Gastrocnemius medialis (tissue), 4 donors: Measurements from ENCODE around the gene TMEFF1. TPM values are rescaled to one million over a fixed set of nuclear protein-coding genes. Genes with fewer than 3 reads are reported as not detected.

Source experiments
- ATAC-seq, 2 donors: fragments of 150-250 bp; one replicate each; pipeline ENCODE4 v1.9.1; 2016
- DNase-seq, 2 donors: peaks; one replicate each; pipeline ENCODE4 v3.0.0-alpha.2; 2019
- H3K27ac ChIP-seq, 4 donors: fragments of 200-600 bp; sonication (generic); 1 replicate in 1 of 4; 2 replicates in 3 of 4; pipeline ENCODE4 v1.5.1; 2016 to 2018; ENCODE audit warnings: mild to moderate bottlenecking in 2 of 4, moderate library complexity in 1 of 4
- H3K27me3 ChIP-seq, 3 donors: fragments of 200-600 bp; sonication (generic) in 2 of 3; 1 replicate in 1 of 3; 2 replicates in 2 of 3; pipeline versions ENCODE4 v1.5.1 to v1.6.0; 2016 to 2019; ENCODE audit warnings: mild to moderate bottlenecking in 1 of 3, moderate library complexity in 1 of 3
- H3K36me3 ChIP-seq, 2 donors: fragments of 200-600 bp; sonication (generic) in 1 of 2; one replicate each; pipeline ENCODE4 v1.5.1; 2017 to 2018
- H3K4me1 ChIP-seq, 2 donors: fragments of 200-600 bp; sonication (generic) in 1 of 2; one replicate each; pipeline ENCODE4 v1.5.1; 2016 to 2017; ENCODE audit warnings: mild to moderate bottlenecking in 2 of 2
- H3K4me3 ChIP-seq, 4 donors: fragments of 200-600 bp; sonication (generic) in 3 of 4; 1 replicate in 1 of 4; 2 replicates in 3 of 4; pipeline ENCODE4 v1.5.1; 2016 to 2019; ENCODE audit warnings: mild to moderate bottlenecking in 2 of 4
- H3K9me3 ChIP-seq, 3 donors: fragments of 200-600 bp; sonication (generic) in 2 of 3; 1 replicate in 1 of 3; 2 replicates in 2 of 3; pipeline ENCODE4 v1.5.1; 2016 to 2019
- CTCF ChIP-seq, 5 experiments: fragments of 450-650 bp in 3 of 5; fragments of 200-600 bp in 2 of 5; sonication (generic) in 2 of 5; IDR thresholded peaks in 4 of 5; conservative IDR thresholded peaks in 1 of 5; 1 replicate in 4 of 5; 2 replicates in 1 of 5; pipeline ENCODE4 v1.5.1; 2016 to 2019; ENCODE audit warnings: antibody characterized with exemption in 5 of 5, mild to moderate bottlenecking in 3 of 5, moderate library complexity in 3 of 5
- POLR2A ChIP-seq, 2 donors: fragments of 450-650 bp; IDR thresholded peaks; one replicate each; pipeline ENCODE4 v1.6.1; 2017; ENCODE audit warnings: antibody characterized with exemption in 2 of 2, mild to moderate bottlenecking in 2 of 2, moderate library complexity in 2 of 2
- in situ Hi-C, 4 donors: fragments of 200-750 bp; cut with MboI; loops; one replicate each; pipeline versions ENCODE4 v1.15.0 to v1.8.0; 2017; ENCODE audit warnings: low sequenced_read_pairs in 4 of 4
- intact Hi-C: fragments of 100-400 bp; cut with DNase I; formaldehyde crosslinking; loops from one replicate; pipeline ENCODE4 v1.15.1; 2023; ENCODE audit warnings: low total_unique reads
- total RNA-seq, 4 donors: library from RNA; depleted of rRNA; stranded (reverse); fragments of >200 nt; gene quantifications; one replicate each; pipeline versions ENCODE4 v1.1.0 to v1.2.3, GENCODE V29; 2016

TMEFF1 gene
- total RNA-seq, 4 donors from 2014 or later: not detected

GRCh38 chr9:100447041-100447440 lies 25.9 kb upstream of the TMEFF1 start:
- no peak for DNase-seq
- H3K27me3 ChIP-seq: no peaks in the 10 kb centered on the region
- no peak overlapping the region for H3K4me3 ChIP-seq
- in situ Hi-C loops (loop anchor here in 2 of 4 donors (10.0 to 25.0 kb wide), 2 partner anchors 138 to 140 kb away; partner anchors contain the start of gene CAVIN4 (in 1 of the 2)), intact Hi-C loops (no loop called here)
- TF ChIP-seq CTCF (IDR thresholded peaks at IDR 0.05 in 4 of 5, conservative IDR thresholded peaks at IDR 0.05 in 1 of 5): no peak
- TF ChIP-seq POLR2A (IDR thresholded peaks at IDR 0.05): no peak
- no peak overlapping the region for H3K27ac ChIP-seq
- ATAC-seq: no peak
- no peaks in the 10 kb centered on the region for H3K9me3 ChIP-seq
- H3K36me3 ChIP-seq: no peaks in the 10 kb centered on the region
- H3K4me1 ChIP-seq: peaks cover 7 to 12% of the 10 kb centered on the region in 2 donors

- no peaks in the 10 kb centered on the region for H3K27me3 ChIP-seq
- H3K4me3 ChIP-seq: no peak overlapping the region
- intact Hi-C loops (no loop called here), in situ Hi-C loops (loop anchor here in 2 of 4 donors (10.0 to 25.0 kb wide), 2 partner anchors 137 to 139 kb away; partner anchors contain the start of gene CAVIN4 (in 1 of the 2))
- DNase-seq: no peak
- TF ChIP-seq CTCF (IDR thresholded peaks at IDR 0.05 in 4 of 5, conservative IDR thresholded peaks at IDR 0.05 in 1 of 5) (no peak), POLR2A (IDR thresholded peaks at IDR 0.05) (no peak)
- H3K9me3 ChIP-seq: no peaks in the 10 kb centered on the region
- H3K4me1 ChIP-seq: peaks cover 7 to 12% of the 10 kb centered on the region in 2 donors
- H3K27ac ChIP-seq: no peak overlapping the region
- no peak for ATAC-seq
- H3K36me3 ChIP-seq: no peaks in the 10 kb centered on the region
These were observed 24.7 kb upstream of the TMEFF1 start for GRCh38 chr9:100448266-100448665.

- intact Hi-C loops (no loop called here), in situ Hi-C loops (loop anchor here in 2 of 4 donors (10.0 to 25.0 kb wide), 2 partner anchors 135 to 138 kb away; partner anchors contain the start of gene CAVIN4 (in 1 of the 2))
- no peak for TF ChIP-seq CTCF (IDR thresholded peaks at IDR 0.05 in 4 of 5, conservative IDR thresholded peaks at IDR 0.05 in 1 of 5)
- no peak for TF ChIP-seq POLR2A (IDR thresholded peaks at IDR 0.05)
- peaks cover 7 to 10% of the 10 kb centered on the region in 2 donors for H3K4me1 ChIP-seq
- no peak overlapping the region for H3K27ac ChIP-seq
- no peak overlapping the region for H3K4me3 ChIP-seq
- DNase-seq (no peak), ATAC-seq (no peak)
- no peaks in the 10 kb centered on the region for H3K9me3 ChIP-seq
- no peaks in the 10 kb centered on the region for H3K27me3 ChIP-seq
- H3K36me3 ChIP-seq: no peaks in the 10 kb centered on the region
These were observed 23.5 kb upstream of the TMEFF1 start for GRCh38 chr9:100449420-100449819.

DNA sequence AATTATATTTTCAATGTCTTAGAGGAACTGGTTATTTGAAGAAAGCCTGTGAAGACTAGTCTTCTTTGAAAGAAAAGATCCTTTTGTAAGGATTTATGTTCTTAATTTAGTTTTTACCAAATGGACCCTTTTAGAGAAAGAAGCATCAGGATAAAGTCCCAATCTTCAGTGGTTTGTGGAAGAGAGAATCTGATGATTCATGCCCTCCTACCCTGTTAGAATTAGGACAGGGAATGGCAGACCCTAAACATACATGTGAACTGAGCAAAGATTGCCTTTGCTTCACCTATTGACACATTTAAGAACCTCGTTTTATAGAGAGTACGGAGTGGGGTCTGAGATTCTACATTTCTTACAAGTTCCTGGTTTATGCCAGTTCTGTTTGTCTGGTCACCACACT lies 20.1 kb upstream of the TMEFF1 start:
- H3K27ac ChIP-seq: no peak overlapping the region
- intact Hi-C loops: no loop called here
- DNase-seq (no peak), ATAC-seq (no peak)
- H3K4me1 ChIP-seq: peaks cover 0 to 11% of the 10 kb centered on the region in 2 donors
- in situ Hi-C loops: no loop called here
- no peak overlapping the region for H3K4me3 ChIP-seq
- H3K9me3 ChIP-seq: no peaks in the 10 kb centered on the region
- TF ChIP-seq CTCF (IDR thresholded peaks at IDR 0.05 in 4 of 5, conservative IDR thresholded peaks at IDR 0.05 in 1 of 5) (no peak), POLR2A (IDR thresholded peaks at IDR 0.05) (no peak)
- H3K36me3 ChIP-seq: no peaks in the 10 kb centered on the region
- no peaks in the 10 kb centered on the region for H3K27me3 ChIP-seq

DNA sequence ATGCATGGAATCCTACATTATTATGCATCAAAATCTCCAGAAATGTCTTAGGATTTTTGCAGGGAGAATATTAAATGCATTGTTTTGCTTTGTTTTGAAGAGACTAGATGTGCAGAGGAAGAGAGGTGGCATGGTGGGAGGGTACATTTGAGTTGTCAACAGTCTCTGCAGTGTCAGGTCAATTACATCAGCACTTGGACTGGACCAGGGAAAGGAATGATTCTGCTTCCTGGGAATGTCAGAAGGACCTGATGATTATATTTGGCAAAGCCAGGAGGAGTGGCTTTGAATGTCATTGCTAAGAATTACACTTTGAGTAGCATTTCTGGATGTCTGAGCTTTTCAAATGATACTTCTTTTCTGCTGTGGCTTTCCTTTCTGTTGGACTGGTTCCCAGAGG lies 17.5 kb upstream of the TMEFF1 start:
- H3K27ac ChIP-seq: no peak overlapping the region
- no peak for DNase-seq
- no peaks in the 10 kb centered on the region for H3K27me3 ChIP-seq
- peaks cover 0 to 11% of the 10 kb centered on the region in 2 donors for H3K4me1 ChIP-seq
- intact Hi-C loops: no loop called here
- peak in 1 of 2 donors; percentile 45 for ATAC-seq
- no peak overlapping the region for H3K4me3 ChIP-seq
- in situ Hi-C loops: no loop called here
- TF ChIP-seq POLR2A (IDR thresholded peaks at IDR 0.05): no peak
- TF ChIP-seq CTCF (IDR thresholded peaks at IDR 0.05 in 4 of 5, conservative IDR thresholded peaks at IDR 0.05 in 1 of 5): no peak
- no peaks in the 10 kb centered on the region for H3K36me3 ChIP-seq
- no peaks in the 10 kb centered on the region for H3K9me3 ChIP-seq
